Measurements from ENCODE around the gene NIBAN1. TPM values are rescaled to one million over a fixed set of nuclear protein-coding genes. Genes with fewer than 3 reads are reported as not detected.
"Not testable (repeated sequence)": the region's sequence is repeated elsewhere in the genome, so short reads cannot be mapped to it uniquely, and the experiment has no call there.

Gene NIBAN1
- total and polyA plus RNA-seq, 7 donors = 9.0 to 112 (median 50.6) TPM

- DNase-seq (no peak), ATAC-seq (peak; percentile 56 to 89 (median 86))
- no peaks in the 10 kb centered on the region for H3K27me3 ChIP-seq (ENCODE audit: insufficient read depth in 3 of 3, low read length in 2 of 3)
- 3 to 22% (median 20%) methylated on average over 1 of the region's 1 CpG for WGBS, 3 donors
- H3K36me3 ChIP-seq (ENCODE audit: insufficient read depth in 1 of 2, low read depth in 1 of 2) = peaks cover 0 to 14% of the 10 kb centered on the region in 2 donors
- peak overlapping the region; percentile 73 for H3K27ac ChIP-seq
- no peak for TF ChIP-seq CTCF (IDR thresholded peaks at IDR 0.05)
- no peak overlapping the region for H3K4me3 ChIP-seq
- intact Hi-C loops (cut with DNase I) = loop anchor here in 1 of 2 donors (2.0 kb wide), 1 partner anchor 69 kb away; no protein-coding TSS in a partner anchor
- peaks cover 21% of the 10 kb centered on the region for H3K4me1 ChIP-seq
- H3K9me3 ChIP-seq = no peaks in the 10 kb centered on the region
Measured at GRCh38 chr1:184959626-184960025, 14.7 kb downstream of the NIBAN1 start.

- intact Hi-C loops (cut with DNase I) = loop anchor here in 1 of 2 donors (2.0 kb wide), 1 partner anchor 68 kb away; no protein-coding TSS in a partner anchor
Measured at GRCh38 chr1:184958554-184959353, 15.6 kb downstream of the NIBAN1 start.

GRCh38 chr1:184957901-184958300, 16.4 kb downstream of the NIBAN1 start:
- not testable (repeated sequence) for H3K36me3 ChIP-seq (ENCODE audit: insufficient read depth in 1 of 2, low read depth in 1 of 2); H3K9me3 ChIP-seq; H3K4me3 ChIP-seq; H3K27me3 ChIP-seq (ENCODE audit: insufficient read depth in 3 of 3, low read length in 2 of 3); DNase-seq
- WGBS, 3 donors = 35 to 74% (median 59%) methylated on average over 2 of the region's 2 CpGs
- peak in 3 of 4 donors; percentile 44 to 64 (median 54) for ATAC-seq
- intact Hi-C loops (cut with DNase I) = loop anchor here in 1 of 2 donors (2.0 kb wide), 2 partner anchors 39 to 67 kb away; no protein-coding TSS in a partner anchor
- Histone ChIP-seq H3K4me1 (peaks cover 23% of the 10 kb centered on the region), H3K27ac (peak overlapping the region; percentile 73)

More at GRCh38 chr1:184958554-184959353, 15.6 kb downstream of the NIBAN1 start:
- peak overlapping the region; percentile 73 for H3K27ac ChIP-seq
- peaks cover 0 to 5% of the 10 kb centered on the region in 2 donors for H3K36me3 ChIP-seq (ENCODE audit: insufficient read depth in 1 of 2, low read depth in 1 of 2)
- peaks cover 23% of the 10 kb centered on the region for H3K4me1 ChIP-seq
- TF ChIP-seq CTCF (IDR thresholded peaks at IDR 0.05) = no peak
- no peaks in the 10 kb centered on the region for H3K27me3 ChIP-seq (ENCODE audit: insufficient read depth in 3 of 3, low read length in 2 of 3)
- DNase-seq (peak in 1 of 2 donors; percentile 59), ATAC-seq (peak; percentile 53 to 86 (median 78))
- WGBS, 3 donors = 33 to 37% (median 34%) methylated on average over 4 of the region's 4 CpGs
- no peak overlapping the region for H3K4me3 ChIP-seq
- H3K9me3 ChIP-seq = no peaks in the 10 kb centered on the region

DNA sequence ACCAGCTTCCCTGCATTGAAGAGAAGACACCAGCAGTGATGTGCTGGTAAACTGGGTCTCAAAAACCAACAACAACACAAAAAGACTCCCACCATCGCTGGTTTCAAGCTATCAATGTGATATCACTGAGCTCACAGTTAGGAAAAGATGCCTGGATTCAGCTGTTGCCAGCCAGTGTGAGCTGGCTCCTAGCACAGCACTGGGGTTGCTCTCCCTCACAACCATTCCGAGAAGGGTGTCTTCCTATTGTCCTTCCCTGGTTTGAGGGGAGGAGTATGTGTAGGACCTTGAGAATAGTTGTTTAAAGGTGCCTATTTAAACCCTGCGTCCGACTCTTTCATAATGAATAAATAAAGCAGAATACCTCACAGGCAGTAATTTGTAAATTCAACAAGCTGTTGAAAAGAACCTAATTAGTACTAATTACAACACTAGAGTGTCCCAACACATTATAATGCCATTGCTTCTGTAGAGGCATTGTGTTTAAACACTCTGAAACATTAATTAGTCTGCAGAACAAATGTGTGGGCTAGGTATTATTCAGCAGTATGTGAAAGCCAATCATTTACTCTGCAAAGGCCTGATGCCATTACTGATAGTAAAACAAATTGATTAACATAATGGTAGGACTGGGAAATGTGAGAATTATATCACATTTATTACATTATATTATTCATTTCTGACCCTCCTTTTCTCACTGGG, 17.2 kb downstream of the NIBAN1 start:
- no peak for DNase-seq
- H3K4me3 ChIP-seq = no peak overlapping the region
- 83 to 93% (median 88%) methylated on average over 4 of the region's 4 CpGs for WGBS, 3 donors
- no peaks in the 10 kb centered on the region for H3K27me3 ChIP-seq (ENCODE audit: insufficient read depth in 3 of 3, low read length in 2 of 3)
- H3K27ac ChIP-seq = peak overlapping the region; percentile 73
- H3K4me1 ChIP-seq = peaks cover 23% of the 10 kb centered on the region
- no peaks in the 10 kb centered on the region for H3K9me3 ChIP-seq
- no peak for ATAC-seq
- TF ChIP-seq CTCF (IDR thresholded peaks at IDR 0.05) = no peak
- H3K36me3 ChIP-seq (ENCODE audit: insufficient read depth in 1 of 2, low read depth in 1 of 2) = peaks cover 0 to 4% of the 10 kb centered on the region in 2 donors
- intact Hi-C loops (cut with DNase I) = loop anchor here in 1 of 2 donors (2.0 kb wide), 1 partner anchor 40 kb away; no protein-coding TSS in a partner anchor

All from psoas muscle (tissue), 8 donors.